Activated naive CD8-positive, alpha-beta T cell treated with anti-CD3 and anti-CD28 coated beads for 36 hours (primary cell): Measurements from ENCODE around the gene MYF6. TPM values are rescaled to one million over a fixed set of nuclear protein-coding genes. Genes with fewer than 3 reads are reported as not detected.
"Not testable (repeated sequence)": the region's sequence is repeated elsewhere in the genome, so short reads cannot be mapped to it uniquely, and the experiment has no call there.

Experiments used
- DNase-seq: peaks from one replicate; pipeline ENCODE4 v3.0.0; 2021
- H3K27ac Mint-ChIP-seq: one replicate; pipeline ENCODE4 v1.8.0; 2022; ENCODE audit warnings: mild to moderate bottlenecking, moderate library complexity, mixed read lengths
- H3K27me3 Mint-ChIP-seq: one replicate; pipeline ENCODE4 v1.8.0; 2022; ENCODE audit warnings: mild to moderate bottlenecking, mixed read lengths
- H3K36me3 Mint-ChIP-seq: one replicate; pipeline ENCODE4 v1.8.0; 2021; ENCODE audit warnings: mild to moderate bottlenecking, mixed read lengths
- H3K4me1 Mint-ChIP-seq: one replicate; pipeline ENCODE4 v1.8.0; 2021; ENCODE audit warnings: mixed read lengths
- H3K4me3 Mint-ChIP-seq: one replicate; pipeline ENCODE4 v1.8.0; 2022; ENCODE audit warnings: mild to moderate bottlenecking, moderate library complexity, mixed read lengths
- H3K9me3 Mint-ChIP-seq: one replicate; pipeline ENCODE4 v1.8.0; 2022; ENCODE audit warnings: mixed read lengths
- total RNA-seq, 2 experiments: library from RNA; stranded (reverse); gene quantifications; one replicate each; pipeline ENCODE4 v1.2.3, GENCODE V29; 2021

MYF6 gene
- not detected for total RNA-seq

- no peak for DNase-seq
- H3K27ac Mint-ChIP-seq = no peak within 1 kb of the TSS
- H3K4me1 Mint-ChIP-seq = no peaks in the 10 kb centered on the region
- H3K9me3 Mint-ChIP-seq = peaks cover 1% of the 10 kb centered on the region
- H3K4me3 Mint-ChIP-seq = no peak within 1 kb of the TSS
- H3K27me3 Mint-ChIP-seq = peaks cover 53% of the 10 kb centered on the region
- H3K36me3 Mint-ChIP-seq = no peaks in the 10 kb centered on the region
These were observed at the start of gene MYF6 for GRCh38 chr12:80707126-80707829. Gene MYF6, plus strand, starts transcription at chr12:80707634. Its CDS starts 86 bp downstream, at chr12:80707720.

- Mint-ChIP-seq H3K27ac (no peak overlapping the region), H3K36me3 (no peaks in the 10 kb centered on the region), H3K4me1 (no peaks in the 10 kb centered on the region), H3K27me3 (no peaks in the 10 kb centered on the region), H3K9me3 (no peaks in the 10 kb centered on the region), H3K4me3 (no peak overlapping the region)
- no peak for DNase-seq
These were observed 47.8 kb upstream of the MYF6 start for GRCh38 chr12:80659512-80660063.

DNA sequence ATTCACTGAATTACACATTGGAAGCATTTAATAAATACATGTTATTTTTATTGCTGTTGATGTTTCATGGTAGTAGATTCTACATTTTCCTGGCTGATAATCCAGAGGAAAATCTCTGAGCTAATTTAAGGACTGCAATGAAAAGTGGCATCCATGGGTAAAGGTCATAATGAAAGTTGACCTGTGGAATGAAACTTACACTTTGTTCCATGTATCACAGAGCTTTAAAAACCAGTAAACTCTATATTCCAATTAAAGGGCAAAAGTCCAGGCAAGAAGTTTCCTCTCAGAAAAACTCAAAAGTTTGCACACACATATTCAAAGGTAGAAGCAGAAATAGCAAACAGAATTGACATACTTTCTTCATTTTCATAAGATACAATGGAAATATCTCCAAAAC is 44.8 kb upstream of the MYF6 start:
- Mint-ChIP-seq H3K9me3 (no peaks in the 10 kb centered on the region), H3K4me1 (no peaks in the 10 kb centered on the region), H3K27me3 (no peaks in the 10 kb centered on the region), H3K27ac (no peak overlapping the region), H3K4me3 (no peak overlapping the region), H3K36me3 (no peaks in the 10 kb centered on the region)
- no peak for DNase-seq

GRCh38 chr12:80670214-80670613 is 37.2 kb upstream of the MYF6 start:
- Mint-ChIP-seq H3K27me3 (no peaks in the 10 kb centered on the region), H3K4me3 (no peak overlapping the region), H3K27ac (no peak overlapping the region), H3K9me3 (peaks cover 1% of the 10 kb centered on the region), H3K4me1 (no peaks in the 10 kb centered on the region), H3K36me3 (no peaks in the 10 kb centered on the region)
- DNase-seq = no peak

DNA sequence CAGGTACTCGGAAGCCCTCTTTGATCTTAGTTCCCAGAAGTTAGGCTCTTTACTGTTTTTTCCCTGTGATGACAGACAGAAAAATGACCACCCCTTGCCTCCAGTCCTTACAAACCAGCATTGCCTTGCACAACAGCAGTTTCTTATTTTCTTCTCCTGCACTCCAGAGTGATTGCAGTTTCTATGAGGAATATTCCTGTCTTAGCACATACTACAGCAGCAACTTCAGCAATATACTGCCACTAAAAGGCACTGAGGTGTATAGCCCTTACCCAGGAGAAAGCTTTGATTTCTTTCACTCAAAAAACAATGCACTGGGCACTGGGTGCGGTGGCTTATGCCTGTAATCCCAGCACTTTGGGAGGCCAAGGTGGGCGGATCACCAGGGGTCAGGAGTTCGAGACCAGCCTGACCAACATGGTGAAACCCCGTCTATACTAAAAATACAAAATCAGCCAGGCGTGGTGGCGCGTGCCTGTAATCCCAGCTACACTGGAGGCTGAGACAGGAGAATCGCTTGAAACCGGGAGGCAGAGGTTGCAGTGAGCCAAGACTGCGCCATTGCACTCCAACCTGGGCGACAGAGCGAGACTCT is 31.3 kb upstream of the MYF6 start:
- not testable (repeated sequence) for H3K36me3 Mint-ChIP-seq, H3K4me1 Mint-ChIP-seq, H3K4me3 Mint-ChIP-seq, DNase-seq, H3K9me3 Mint-ChIP-seq, H3K27me3 Mint-ChIP-seq, H3K27ac Mint-ChIP-seq

GRCh38 chr12:80676856-80677255 is 30.6 kb upstream of the MYF6 start:
- no peak overlapping the region for H3K4me3 Mint-ChIP-seq
- no peaks in the 10 kb centered on the region for H3K4me1 Mint-ChIP-seq
- no peaks in the 10 kb centered on the region for H3K9me3 Mint-ChIP-seq
- no peak overlapping the region for H3K27ac Mint-ChIP-seq
- no peaks in the 10 kb centered on the region for H3K36me3 Mint-ChIP-seq
- no peak for DNase-seq
- H3K27me3 Mint-ChIP-seq = no peaks in the 10 kb centered on the region

DNA sequence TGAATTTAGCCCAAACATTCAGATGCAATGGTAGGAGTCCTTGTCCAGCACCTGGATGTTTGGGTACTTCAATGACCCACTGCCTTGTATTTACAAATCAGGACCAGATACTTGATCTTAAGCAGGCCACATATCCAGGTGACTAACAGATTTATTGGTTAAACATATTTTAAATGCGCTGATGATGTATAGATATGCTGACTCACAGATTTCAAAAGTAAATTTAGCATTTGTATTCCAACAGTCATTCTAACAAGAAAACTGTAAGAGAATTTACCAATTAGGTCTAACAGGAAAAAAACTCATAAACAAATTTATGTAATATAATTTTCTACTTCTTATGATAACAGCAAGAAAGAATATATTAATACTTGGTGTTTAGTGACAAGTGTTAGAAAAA is 29.4 kb upstream of the MYF6 start:
- H3K4me3 Mint-ChIP-seq = no peak overlapping the region
- no peaks in the 10 kb centered on the region for H3K9me3 Mint-ChIP-seq
- no peak overlapping the region for H3K27ac Mint-ChIP-seq
- H3K36me3 Mint-ChIP-seq = no peaks in the 10 kb centered on the region
- no peaks in the 10 kb centered on the region for H3K4me1 Mint-ChIP-seq
- DNase-seq = no peak
- H3K27me3 Mint-ChIP-seq = no peaks in the 10 kb centered on the region

DNA sequence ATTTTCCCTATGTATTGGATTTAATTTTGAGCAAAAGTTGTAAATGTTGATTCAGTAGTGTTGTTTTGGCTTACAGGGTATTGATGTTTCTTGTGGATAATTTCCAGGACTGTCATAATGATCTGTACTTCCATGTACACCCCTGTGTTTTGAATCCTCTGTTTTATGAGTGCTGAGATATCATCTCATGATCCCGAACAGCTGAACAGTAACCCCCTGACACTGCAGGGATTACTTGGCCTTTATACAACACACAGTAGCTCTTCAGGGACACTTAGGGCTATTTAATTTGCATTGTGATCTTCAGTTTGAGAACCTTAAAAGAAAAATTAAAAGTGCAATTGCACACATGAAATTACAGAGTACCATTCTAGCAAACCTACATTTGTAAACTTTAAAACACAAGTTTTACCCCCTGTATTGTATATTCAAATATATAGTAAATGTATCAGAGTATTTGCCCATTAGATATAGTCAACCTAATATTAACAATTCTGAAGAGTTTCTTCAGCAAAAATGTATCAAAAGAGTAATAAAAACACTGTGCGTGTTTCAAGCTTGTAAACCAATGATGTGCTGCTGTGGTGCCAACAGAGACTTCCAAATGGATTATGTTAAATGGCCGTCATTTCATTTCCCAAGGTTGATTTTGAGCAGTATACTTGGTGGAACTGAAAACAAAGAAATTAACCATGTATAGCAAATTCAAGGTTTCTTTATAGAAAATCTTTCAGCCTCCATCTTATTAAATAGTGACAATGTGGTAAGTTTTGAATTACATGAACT is 27.9 kb upstream of the MYF6 start:
- Mint-ChIP-seq H3K36me3 (no peaks in the 10 kb centered on the region), H3K27ac (no peak overlapping the region), H3K9me3 (no peaks in the 10 kb centered on the region), H3K27me3 (no peaks in the 10 kb centered on the region), H3K4me3 (no peak overlapping the region), H3K4me1 (no peaks in the 10 kb centered on the region)
- DNase-seq = no peak

GRCh38 chr12:80681287-80681686 is 26.1 kb upstream of the MYF6 start:
- no peak overlapping the region for H3K4me3 Mint-ChIP-seq
- H3K4me1 Mint-ChIP-seq = no peaks in the 10 kb centered on the region
- no peak for DNase-seq
- H3K27me3 Mint-ChIP-seq = no peaks in the 10 kb centered on the region
- no peaks in the 10 kb centered on the region for H3K36me3 Mint-ChIP-seq
- no peak overlapping the region for H3K27ac Mint-ChIP-seq
- no peaks in the 10 kb centered on the region for H3K9me3 Mint-ChIP-seq

- Mint-ChIP-seq H3K27me3 (no peaks in the 10 kb centered on the region), H3K36me3 (no peaks in the 10 kb centered on the region), H3K27ac (no peak overlapping the region), H3K4me3 (no peak overlapping the region), H3K4me1 (no peaks in the 10 kb centered on the region), H3K9me3 (no peaks in the 10 kb centered on the region)
- no peak for DNase-seq
These were observed 25.6 kb upstream of the MYF6 start for GRCh38 chr12:80681786-80682185.

DNA sequence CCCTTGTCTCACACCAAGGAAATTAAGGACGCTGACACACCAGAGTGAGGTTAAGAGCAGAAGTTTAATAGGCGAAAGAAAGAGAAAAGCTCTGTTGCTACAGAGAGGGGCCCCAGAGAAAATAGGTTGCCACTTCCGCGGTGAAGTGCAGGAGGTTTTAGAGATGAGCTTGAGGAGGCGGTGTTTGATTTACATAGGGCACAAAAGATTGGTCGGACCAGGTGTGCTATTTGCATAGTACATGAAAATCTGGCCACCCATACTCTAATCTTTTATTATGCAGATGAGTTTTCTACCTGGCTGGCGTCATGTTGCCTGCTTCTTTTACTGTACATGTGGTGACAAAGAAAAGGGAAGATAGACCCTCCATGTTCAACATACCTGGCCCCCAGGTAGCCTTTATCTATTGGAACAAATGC is 23.3 kb upstream of the MYF6 start:
- Mint-ChIP-seq H3K4me3 (no peak overlapping the region), H3K4me1 (no peaks in the 10 kb centered on the region), H3K36me3 (no peaks in the 10 kb centered on the region), H3K27me3 (no peaks in the 10 kb centered on the region), H3K27ac (no peak overlapping the region), H3K9me3 (no peaks in the 10 kb centered on the region)
- no peak for DNase-seq

DNA sequence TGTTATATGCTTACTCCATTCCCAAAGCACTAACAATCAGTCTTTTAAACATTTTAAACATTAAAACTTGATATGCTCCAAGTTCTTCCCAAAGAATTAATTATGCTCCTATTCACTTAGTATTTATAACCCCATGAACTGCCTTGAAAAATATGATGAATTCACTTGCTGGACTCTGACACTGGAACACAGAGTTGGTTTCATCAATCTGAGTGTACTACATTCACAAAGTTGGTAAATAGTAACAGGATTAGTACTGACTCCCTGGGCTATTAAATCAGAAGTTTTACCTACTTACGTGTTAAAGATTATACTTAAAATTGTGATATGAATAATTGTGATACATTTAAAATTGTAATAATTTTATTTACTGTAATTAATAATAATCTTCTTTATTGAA is 17.3 kb upstream of the MYF6 start:
- H3K9me3 Mint-ChIP-seq = no peaks in the 10 kb centered on the region
- H3K4me3 Mint-ChIP-seq = no peak overlapping the region
- H3K27me3 Mint-ChIP-seq = no peaks in the 10 kb centered on the region
- no peak for DNase-seq
- H3K36me3 Mint-ChIP-seq = no peaks in the 10 kb centered on the region
- no peak overlapping the region for H3K27ac Mint-ChIP-seq
- H3K4me1 Mint-ChIP-seq = no peaks in the 10 kb centered on the region

DNA sequence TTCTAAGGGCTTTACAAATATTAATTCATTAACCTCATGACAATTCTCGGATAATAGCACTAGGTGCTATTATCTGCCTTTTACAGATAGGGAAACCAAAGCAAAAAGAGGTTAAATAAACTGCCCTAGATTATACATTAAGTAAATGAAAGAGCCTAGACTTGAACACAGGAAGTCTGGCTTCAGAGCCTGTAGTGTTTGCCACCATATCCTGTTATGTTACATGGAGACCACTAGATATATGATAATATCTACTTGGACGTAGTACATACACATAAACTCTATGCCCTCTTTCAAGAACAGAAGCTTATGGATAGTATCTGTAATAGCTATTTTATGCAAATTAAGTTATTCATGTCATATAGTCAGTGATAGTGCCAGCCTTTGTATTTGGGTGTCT is 16.9 kb upstream of the MYF6 start:
- Mint-ChIP-seq H3K36me3 (no peaks in the 10 kb centered on the region), H3K4me3 (no peak overlapping the region)

DNA sequence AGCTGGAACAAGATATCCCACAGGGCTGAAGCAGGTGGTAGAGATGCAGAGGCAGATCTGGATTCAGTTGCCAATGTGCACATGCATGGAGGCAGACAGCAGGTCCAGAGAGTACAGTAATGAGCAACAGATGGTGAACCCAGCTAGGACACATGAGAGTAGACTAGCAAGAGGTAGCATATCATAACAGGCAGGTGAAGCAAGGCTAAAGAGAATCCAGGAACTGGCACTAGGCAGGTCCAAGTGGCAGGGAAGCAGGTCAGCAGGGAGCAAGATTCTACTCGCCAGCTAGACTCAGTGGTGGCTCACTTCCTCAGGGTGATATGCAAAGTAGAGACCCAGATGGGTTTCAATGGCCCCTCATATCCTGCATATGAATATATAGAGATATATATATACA is 15.3 kb upstream of the MYF6 start:
- H3K4me3 Mint-ChIP-seq = no peak overlapping the region
- H3K27ac Mint-ChIP-seq = no peak overlapping the region
- DNase-seq = no peak
- H3K9me3 Mint-ChIP-seq = no peaks in the 10 kb centered on the region
- no peaks in the 10 kb centered on the region for H3K4me1 Mint-ChIP-seq
- H3K27me3 Mint-ChIP-seq = no peaks in the 10 kb centered on the region
- H3K36me3 Mint-ChIP-seq = no peaks in the 10 kb centered on the region

More for the DNA sequence above, 16.9 kb upstream of the MYF6 start:
- no peaks in the 10 kb centered on the region for H3K27me3 Mint-ChIP-seq
- DNase-seq = no peak
- no peaks in the 10 kb centered on the region for H3K4me1 Mint-ChIP-seq
- no peak overlapping the region for H3K27ac Mint-ChIP-seq
- no peaks in the 10 kb centered on the region for H3K9me3 Mint-ChIP-seq

GRCh38 chr12:80697270-80697887 is 10.1 kb upstream of the MYF6 start:
- Mint-ChIP-seq H3K4me3 (no peak overlapping the region), H3K27ac (no peak overlapping the region), H3K9me3 (no peaks in the 10 kb centered on the region), H3K36me3 (no peaks in the 10 kb centered on the region), H3K4me1 (no peaks in the 10 kb centered on the region), H3K27me3 (no peaks in the 10 kb centered on the region)
- DNase-seq = no peak
